Subcutaneous abdominal adipose tissue (tissue), 5 donors: Measurements from ENCODE around the gene GABBR2.
A peak's percentile ranks its signal among the peaks of the same experiment; 100 is the strongest.
"Not testable (repeated sequence)": the region's sequence is repeated elsewhere in the genome, so short reads cannot be mapped to it uniquely, and the experiment has no call there.

ENCODE experiments used
- H3K27ac ChIP-seq: one replicate; pipeline ENCODE4 v1.7.0; 2013; ENCODE audit warnings: low read depth, mild to moderate bottlenecking, inconsistent platforms, low read length, moderate library complexity
- H3K27me3 ChIP-seq, 5 donors: one replicate each; pipeline ENCODE4 v1.7.0; 2013; ENCODE audit warnings: low read length in 5 of 5, inconsistent platforms in 1 of 5; ENCODE audit not compliant: control insufficient read depth in 5 of 5, insufficient read depth in 4 of 5
- H3K36me3 ChIP-seq, 5 donors: one replicate each; pipeline ENCODE4 v1.7.0; 2013; ENCODE audit warnings: low read length in 5 of 5; ENCODE audit not compliant: control insufficient read depth in 5 of 5, insufficient read depth in 5 of 5
- H3K4me1 ChIP-seq, 5 donors: one replicate each; pipeline ENCODE4 v1.7.0; 2013; ENCODE audit warnings: low read length in 5 of 5, mild to moderate bottlenecking in 3 of 5, moderate library complexity in 1 of 5; ENCODE audit not compliant: control insufficient read depth in 5 of 5, insufficient read depth in 5 of 5
- H3K4me3 ChIP-seq, 5 donors: one replicate each; pipeline ENCODE4 v1.7.0; 2013; ENCODE audit warnings: low read length in 5 of 5, low read depth in 1 of 5
- H3K9ac ChIP-seq, 5 donors: one replicate each; pipeline ENCODE4 v1.7.0; 2013; ENCODE audit warnings: low read length in 5 of 5, mild to moderate bottlenecking in 4 of 5, moderate library complexity in 3 of 5
- H3K9me3 ChIP-seq, 5 donors: one replicate each; pipeline ENCODE4 v1.7.0; 2013; ENCODE audit warnings: low read length in 5 of 5; ENCODE audit not compliant: control insufficient read depth in 5 of 5
- donor health status: healthy.
- donor health status: healthy.
- donor health status: healthy.
- donor health status: healthy.
- donor health status: healthy.

Gene GABBR2

GRCh38 chr9:98502976-98503325 lies 205.8 kb downstream of the GABBR2 start:
- Histone ChIP-seq H3K9ac (no peak overlapping the region), H3K36me3 (no peaks in the 10 kb centered on the region), H3K27ac (no peak overlapping the region), H3K9me3 (no peaks in the 10 kb centered on the region), H3K4me3 (peak overlapping the region in 1 of 5 donors; percentile 3), H3K4me1 (peaks cover 0 to 15% (median 12%) of the 10 kb centered on the region in 5 donors), H3K27me3 (peaks cover 0 to 4% (median 0%) of the 10 kb centered on the region in 5 donors)

DNA sequence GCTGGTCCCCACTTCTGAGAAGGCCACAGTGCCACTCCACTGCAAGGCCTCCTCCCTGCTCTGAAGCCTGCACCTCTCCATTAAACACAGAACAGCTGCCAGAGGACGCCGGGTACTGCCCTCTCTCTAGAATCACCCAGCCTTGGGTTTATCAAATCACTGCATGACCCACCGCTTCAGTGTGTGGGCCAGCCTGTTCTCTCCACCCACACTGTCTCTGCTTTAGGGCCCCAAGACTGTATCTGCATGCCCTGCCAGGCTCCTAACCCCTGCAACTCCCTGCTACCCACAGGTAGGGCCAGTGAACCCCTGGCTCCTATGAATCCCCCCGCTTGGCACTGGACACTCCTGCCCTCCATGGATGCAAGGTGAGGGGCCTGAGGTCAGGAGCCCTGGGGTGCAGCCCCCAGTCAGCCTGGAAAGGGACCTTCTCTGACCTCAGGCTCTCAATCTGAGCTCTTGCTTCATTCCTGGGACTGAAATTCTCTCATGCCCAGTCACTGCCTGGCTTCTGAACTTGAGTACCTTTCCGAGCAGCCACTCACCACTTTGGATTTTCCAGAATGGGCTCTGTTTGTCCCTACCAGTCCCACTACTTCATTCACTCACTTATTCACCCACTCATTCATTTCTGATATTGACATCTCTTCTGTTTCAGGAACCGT lies 206.3 kb downstream of the GABBR2 start:
- Histone ChIP-seq H3K27ac (no peak overlapping the region), H3K4me3 (no peak overlapping the region), H3K9me3 (no peaks in the 10 kb centered on the region), H3K4me1 (peaks cover 0 to 15% (median 12%) of the 10 kb centered on the region in 5 donors), H3K36me3 (no peaks in the 10 kb centered on the region), H3K9ac (no peak overlapping the region), H3K27me3 (peaks cover 0 to 4% (median 0%) of the 10 kb centered on the region in 5 donors)

- H3K27ac ChIP-seq: no peak overlapping the region
- peaks cover 0 to 3% (median 0%) of the 10 kb centered on the region in 5 donors for H3K27me3 ChIP-seq
Measured at GRCh38 chr9:98501819-98502218, 206.9 kb downstream of the GABBR2 start.

GRCh38 chr9:98501259-98501658 lies 207.5 kb downstream of the GABBR2 start:
- not testable (repeated sequence) for H3K27ac ChIP-seq, H3K36me3 ChIP-seq, H3K27me3 ChIP-seq, H3K9ac ChIP-seq, H3K9me3 ChIP-seq, H3K4me3 ChIP-seq
- peaks cover 0 to 15% (median 12%) of the 10 kb centered on the region in 5 donors for H3K4me1 ChIP-seq

More at GRCh38 chr9:98501819-98502218, 206.9 kb downstream of the GABBR2 start:
- H3K4me3 ChIP-seq: no peak overlapping the region
- no peak overlapping the region for H3K9ac ChIP-seq
- H3K36me3 ChIP-seq: no peaks in the 10 kb centered on the region
- peaks cover 0 to 15% (median 12%) of the 10 kb centered on the region in 5 donors for H3K4me1 ChIP-seq
- no peaks in the 10 kb centered on the region for H3K9me3 ChIP-seq

- H3K4me3 ChIP-seq: no peak overlapping the region
Measured at GRCh38 chr9:98500337-98500919, 208.3 kb downstream of the GABBR2 start.

DNA sequence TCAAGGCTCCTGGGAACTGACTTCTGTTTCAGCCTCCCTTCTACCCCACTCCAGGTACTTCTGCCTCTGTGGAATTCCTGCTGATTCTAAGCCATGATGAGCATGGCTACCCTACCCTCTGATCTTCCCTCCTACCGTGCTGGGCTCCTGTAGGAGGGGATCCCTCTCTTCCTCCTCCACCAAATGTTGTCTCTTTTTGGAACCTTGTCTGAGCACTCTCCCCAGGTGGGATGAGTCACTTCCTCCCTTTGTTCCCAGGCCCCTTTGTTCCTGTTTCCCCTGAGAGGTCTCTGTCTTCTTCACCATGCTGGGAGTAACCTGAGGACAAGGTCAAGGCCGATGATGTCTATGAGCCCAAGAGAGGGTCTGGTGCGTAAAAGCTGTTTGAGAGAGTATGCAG lies 213.2 kb downstream of the GABBR2 start:
- Histone ChIP-seq H3K36me3 (no peaks in the 10 kb centered on the region), H3K9me3 (no peaks in the 10 kb centered on the region), H3K27ac (no peak overlapping the region), H3K4me3 (no peak overlapping the region), H3K9ac (no peak overlapping the region), H3K27me3 (peaks cover 0 to 5% (median 0%) of the 10 kb centered on the region in 5 donors), H3K4me1 (no peaks in the 10 kb centered on the region)

More at GRCh38 chr9:98500337-98500919, 208.3 kb downstream of the GABBR2 start:
- Histone ChIP-seq H3K27me3 (peaks cover 0 to 3% (median 0%) of the 10 kb centered on the region in 5 donors), H3K27ac (no peak overlapping the region), H3K9ac (no peak overlapping the region), H3K36me3 (no peaks in the 10 kb centered on the region), H3K4me1 (peaks cover 0 to 15% (median 12%) of the 10 kb centered on the region in 5 donors), H3K9me3 (no peaks in the 10 kb centered on the region)

GRCh38 chr9:98494852-98495251 lies 213.9 kb downstream of the GABBR2 start:
- Histone ChIP-seq H3K4me1 (no peaks in the 10 kb centered on the region), H3K27me3 (peaks cover 0 to 5% (median 0%) of the 10 kb centered on the region in 5 donors), H3K4me3 (no peak overlapping the region), H3K36me3 (no peaks in the 10 kb centered on the region), H3K9me3 (no peaks in the 10 kb centered on the region), H3K27ac (no peak overlapping the region), H3K9ac (no peak overlapping the region)

DNA sequence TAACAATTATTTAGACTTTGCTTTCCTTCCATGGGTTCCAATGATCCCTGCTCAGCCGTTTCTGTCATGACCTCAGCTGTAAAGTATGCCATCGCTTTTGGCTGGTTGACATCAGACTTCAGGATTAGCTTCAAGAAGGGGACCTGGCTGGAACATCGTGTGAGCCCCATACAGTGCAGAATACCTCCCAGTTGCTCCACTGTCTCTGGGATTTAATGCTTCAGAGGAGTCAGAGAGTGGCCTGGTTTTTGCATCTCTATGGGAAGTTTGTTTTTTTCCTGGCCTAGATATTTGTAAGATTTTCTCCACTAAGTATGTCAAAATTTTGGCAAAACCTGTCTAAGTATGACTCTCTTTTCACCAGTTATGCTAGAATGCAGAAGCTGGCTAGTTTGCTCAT lies 216.9 kb downstream of the GABBR2 start:
- no peaks in the 10 kb centered on the region for H3K4me1 ChIP-seq
- H3K27ac ChIP-seq: no peak overlapping the region

GRCh38 chr9:98491231-98491651 lies 217.5 kb downstream of the GABBR2 start:
- no peaks in the 10 kb centered on the region for H3K9me3 ChIP-seq
- H3K9ac ChIP-seq: no peak overlapping the region

More for the DNA sequence above, 216.9 kb downstream of the GABBR2 start:
- Histone ChIP-seq H3K36me3 (no peaks in the 10 kb centered on the region), H3K4me3 (no peak overlapping the region), H3K9ac (no peak overlapping the region), H3K27me3 (peaks cover 0 to 5% (median 0%) of the 10 kb centered on the region in 5 donors), H3K9me3 (no peaks in the 10 kb centered on the region)

GRCh38 chr9:98488571-98489312 lies 220.0 kb downstream of the GABBR2 start:
- no peaks in the 10 kb centered on the region for H3K4me1 ChIP-seq
- no peak overlapping the region for H3K4me3 ChIP-seq
- H3K9me3 ChIP-seq: no peaks in the 10 kb centered on the region
- H3K9ac ChIP-seq: no peak overlapping the region
- H3K27ac ChIP-seq: no peak overlapping the region
- no peaks in the 10 kb centered on the region for H3K36me3 ChIP-seq
- peaks cover 0 to 10% (median 9%) of the 10 kb centered on the region in 5 donors for H3K27me3 ChIP-seq

More at GRCh38 chr9:98491231-98491651, 217.5 kb downstream of the GABBR2 start:
- Histone ChIP-seq H3K4me1 (no peaks in the 10 kb centered on the region), H3K27me3 (peaks cover 0 to 4% (median 0%) of the 10 kb centered on the region in 5 donors), H3K4me3 (no peak overlapping the region), H3K27ac (no peak overlapping the region), H3K36me3 (no peaks in the 10 kb centered on the region)
